HPDE6-E6E7 (cell line): ENCODE data around the gene GDA.
A peak's percentile ranks its signal among the peaks of the same experiment; 100 is the strongest.

Source experiments
- DNase-seq: peaks from one replicate; pipeline ENCODE4 v3.0.0; 2011; ENCODE audit warnings: missing footprints; ENCODE audit errors: extremely low spot score

The GDA gene

DNA sequence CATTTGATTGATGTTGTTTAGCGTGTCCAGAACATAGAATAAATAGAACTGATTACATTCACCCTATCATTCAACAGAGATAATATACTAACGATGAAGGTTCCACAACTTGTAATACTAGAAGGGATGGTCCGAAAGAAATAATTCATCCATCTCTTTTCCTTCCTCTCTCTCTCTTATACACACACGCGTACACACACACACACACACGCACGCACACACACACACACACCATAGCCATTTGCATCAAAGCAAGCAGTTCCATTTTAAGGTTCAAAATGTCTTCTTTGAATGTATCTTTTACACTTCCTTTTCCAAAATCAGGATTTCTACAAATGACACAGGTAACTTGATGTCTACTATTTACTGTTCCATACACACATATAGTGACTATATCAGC, 887 bp downstream of the GDA start:
- DNase-seq, result no peak

- DNase-seq, result no peak
Observed at GRCh38 chr9:72150661-72151060, 1.4 kb downstream of the GDA start.

DNA sequence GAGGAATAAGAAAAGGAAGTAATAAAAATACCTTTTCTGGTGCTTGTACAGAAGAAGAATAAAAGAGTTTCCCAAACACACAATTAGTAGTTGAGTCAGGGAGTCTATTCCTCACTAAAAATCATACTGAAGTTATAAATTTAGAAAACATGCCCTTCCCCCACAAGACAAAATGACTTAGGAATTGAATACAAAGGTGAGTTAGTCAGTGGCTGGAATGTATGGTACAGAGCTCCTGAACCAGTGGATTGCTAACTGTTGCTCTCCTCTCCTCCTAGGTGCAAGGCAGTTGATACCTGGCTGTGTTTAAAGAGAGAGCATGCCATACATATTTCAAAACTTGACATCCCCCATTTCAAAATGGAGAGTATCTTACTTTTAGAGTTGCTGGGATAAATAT, 1.9 kb downstream of the GDA start:
- no peak for DNase-seq

GRCh38 chr9:72154468-72155285, 5.4 kb downstream of the GDA start:
- no peak for DNase-seq

DNA sequence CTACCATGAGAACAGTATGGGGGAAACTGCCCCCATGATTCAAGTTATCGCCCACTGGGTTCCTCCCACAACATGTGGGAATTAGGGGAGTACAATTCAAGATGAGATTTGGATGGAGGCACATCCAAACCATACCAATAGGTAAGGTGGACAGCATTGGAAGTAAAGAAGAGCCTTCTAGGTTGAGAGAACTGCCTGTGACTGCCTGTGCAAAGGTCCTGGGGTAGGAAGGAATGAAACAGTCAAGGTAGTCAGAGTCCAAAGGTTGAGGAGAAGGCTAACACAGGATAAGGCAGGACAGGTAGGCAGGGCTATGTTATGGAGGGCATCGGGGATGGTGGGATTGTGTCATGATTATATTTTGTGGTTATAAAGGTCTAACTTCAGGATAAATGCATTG, 6.1 kb downstream of the GDA start:
- no peak for DNase-seq

DNA sequence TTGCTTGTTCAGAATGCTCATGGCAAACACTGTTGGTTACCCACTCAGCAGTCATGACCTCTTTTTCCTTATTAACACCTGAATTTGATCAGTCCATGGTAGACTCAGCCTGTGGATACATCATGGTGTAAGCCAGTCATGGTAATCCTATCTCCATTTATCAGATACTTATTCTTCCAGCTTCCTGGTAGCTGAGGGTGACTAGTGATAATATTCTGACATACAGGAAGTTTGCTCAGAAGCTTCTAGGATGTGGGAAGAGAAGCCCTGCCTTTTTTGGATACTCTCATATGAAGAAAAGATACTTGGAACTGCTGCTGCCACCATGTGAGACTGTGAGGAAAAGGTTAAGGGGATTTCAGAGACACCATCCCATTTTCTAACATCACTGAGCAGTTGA, 7.3 kb downstream of the GDA start:
- no peak for DNase-seq

DNA sequence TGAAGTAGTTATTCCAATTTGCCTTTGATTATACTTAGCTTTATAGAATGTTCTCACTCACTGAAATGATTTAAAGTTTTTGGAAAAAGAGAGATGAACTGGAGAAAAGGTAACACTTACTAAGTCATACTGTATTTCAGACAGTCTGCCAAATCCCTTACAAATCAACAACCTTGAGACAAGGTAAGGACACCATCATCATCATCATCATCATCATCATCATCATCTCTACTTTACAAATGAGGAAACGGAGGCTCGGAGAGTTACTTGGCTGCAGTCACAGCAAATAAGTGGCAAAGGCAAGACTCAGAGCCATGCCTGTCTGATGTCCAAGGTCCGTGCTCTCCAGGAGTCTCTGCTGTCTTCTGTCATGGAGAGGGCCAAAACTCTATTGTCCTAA, 9.4 kb downstream of the GDA start:
- no peak for DNase-seq

DNA sequence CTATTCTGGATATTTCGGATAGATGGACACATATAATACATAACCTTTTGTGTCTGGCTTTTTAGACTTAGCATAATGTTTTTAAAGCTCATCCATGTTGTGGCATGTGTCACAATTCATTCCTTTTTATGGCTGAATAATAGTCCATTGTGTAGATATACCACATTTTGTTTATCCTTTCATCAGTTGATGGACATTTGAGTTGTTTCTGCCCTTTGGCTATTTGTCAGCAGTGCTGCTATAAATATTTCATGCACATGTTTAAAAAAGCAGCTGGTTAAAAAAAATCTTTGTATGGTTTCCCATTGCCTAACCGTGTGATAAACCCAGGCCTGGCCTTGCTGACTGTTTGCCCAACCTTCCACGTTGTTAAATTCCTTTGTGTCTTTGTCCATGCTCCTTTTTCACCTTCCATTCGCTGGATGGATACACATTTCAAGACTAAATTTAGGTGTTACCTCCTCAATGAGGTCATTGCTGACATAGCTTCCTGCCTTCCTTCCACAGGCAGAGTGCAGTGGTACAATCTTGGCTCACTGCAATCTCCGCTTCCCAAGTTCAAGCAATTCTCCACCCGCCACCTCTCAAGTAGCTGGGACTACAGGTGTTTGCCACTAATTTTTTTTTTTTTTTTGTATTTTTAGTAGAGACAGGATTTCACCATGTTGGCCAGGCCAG, 11.3 kb downstream of the GDA start:
- no peak for DNase-seq

- no peak for DNase-seq
Observed at GRCh38 chr9:72165326-72165725, 16.1 kb downstream of the GDA start.

- no peak for DNase-seq
Observed at GRCh38 chr9:72165821-72166547, 16.7 kb downstream of the GDA start.

- no peak for DNase-seq
Observed at GRCh38 chr9:72168075-72168474, 18.8 kb downstream of the GDA start.

DNA sequence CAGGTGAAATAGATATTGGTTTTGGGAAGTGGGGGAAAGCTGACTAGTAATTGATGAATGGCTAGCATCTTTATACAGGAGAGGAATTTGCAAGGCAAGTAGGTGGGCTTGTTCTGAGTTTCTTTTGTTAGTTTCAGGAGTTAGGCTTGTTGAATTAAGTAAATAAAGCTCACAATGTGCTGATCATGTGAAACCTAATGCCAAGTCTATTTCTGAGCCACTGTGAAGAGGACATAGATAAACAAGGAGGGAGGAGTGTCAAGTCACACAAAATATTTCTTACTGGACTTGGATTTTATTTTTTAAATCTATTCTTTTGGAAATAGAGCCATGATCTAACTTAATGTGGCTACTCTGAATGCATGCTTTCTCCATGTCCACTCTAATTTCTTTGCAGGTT, 19.9 kb downstream of the GDA start:
- no peak for DNase-seq

DNA sequence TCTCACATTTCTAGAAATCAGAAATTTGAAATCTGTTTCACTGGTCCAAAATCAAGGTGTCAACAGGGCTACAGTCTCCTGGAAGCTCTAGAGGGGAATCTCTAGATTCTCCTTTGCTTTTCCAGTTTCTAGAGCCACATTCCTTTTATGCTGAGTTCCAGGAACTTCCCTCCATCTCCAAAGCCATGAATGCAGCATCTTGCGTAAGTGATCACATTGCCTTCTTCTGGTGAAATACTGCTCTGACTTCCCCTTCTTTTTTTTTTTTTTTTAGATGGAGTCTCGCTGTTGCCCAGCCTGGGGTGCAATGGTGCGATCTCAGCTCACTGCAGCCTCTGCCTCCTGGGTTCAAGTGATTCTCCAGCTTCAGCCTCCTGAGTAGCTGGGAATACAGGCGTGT, 23.8 kb downstream of the GDA start:
- DNase-seq, result no peak

DNA sequence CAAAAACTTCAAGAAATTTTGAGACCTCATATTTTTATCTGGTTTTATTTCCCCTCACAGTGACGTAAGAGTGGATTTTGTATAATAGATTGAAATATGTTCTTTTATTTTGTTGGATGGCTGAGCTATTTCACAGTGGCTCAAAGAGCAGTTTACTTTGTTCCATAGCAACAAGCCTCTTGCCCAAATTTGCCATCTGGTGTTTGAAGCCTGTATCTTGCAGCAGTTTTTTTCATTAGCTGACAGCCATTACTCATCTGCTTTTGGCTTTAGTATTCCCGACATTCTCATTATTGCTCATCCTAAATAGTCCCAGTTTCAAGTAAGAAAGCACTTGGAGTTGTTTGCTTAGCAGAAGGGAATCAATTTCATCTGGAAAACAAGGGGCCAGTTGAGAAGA, 36.3 kb downstream of the GDA start:
- no peak for DNase-seq

GRCh38 chr9:72187121-72187695, 38.0 kb downstream of the GDA start:
- DNase-seq, result no peak

DNA sequence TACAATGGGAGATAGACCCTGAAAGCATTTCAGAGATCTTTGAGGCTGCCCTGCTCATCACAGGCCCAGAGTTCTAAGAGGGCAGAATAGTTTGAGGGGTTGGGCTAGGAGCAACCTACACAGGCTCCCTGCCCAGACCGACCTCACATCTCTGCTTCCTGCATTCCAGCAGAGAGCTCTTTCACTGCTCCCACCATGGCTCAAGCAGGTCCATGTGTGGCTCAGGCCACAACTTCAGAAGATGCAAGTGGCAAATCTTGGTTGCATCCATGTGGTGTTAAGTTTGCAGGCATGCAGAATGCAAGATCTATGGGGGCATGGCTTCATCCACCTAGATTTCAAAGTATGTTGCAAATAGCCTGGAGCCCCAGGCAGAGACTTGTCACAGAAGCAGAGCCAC, 39.0 kb downstream of the GDA start:
- no peak for DNase-seq

DNA sequence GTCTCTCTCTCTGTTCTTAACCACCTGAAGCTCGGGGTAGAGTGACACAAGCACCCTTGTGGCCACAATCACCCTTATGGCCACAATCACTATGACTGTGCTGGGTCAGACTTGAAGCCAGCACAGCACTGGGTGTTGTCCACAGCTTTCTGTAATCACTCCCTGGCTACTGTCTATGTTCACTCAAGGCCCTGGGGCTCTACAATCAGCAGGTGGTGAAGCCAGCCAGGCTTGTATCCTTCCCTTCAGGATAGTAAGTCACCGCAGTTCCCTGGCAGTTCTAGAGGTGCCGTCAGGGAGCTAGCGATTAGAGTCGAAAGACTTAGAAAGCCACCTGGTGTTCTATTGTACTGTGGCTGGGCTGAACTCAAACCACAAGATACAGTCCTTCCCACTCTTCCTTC, 44.2 kb downstream of the GDA start:
- DNase-seq, result no peak

DNA sequence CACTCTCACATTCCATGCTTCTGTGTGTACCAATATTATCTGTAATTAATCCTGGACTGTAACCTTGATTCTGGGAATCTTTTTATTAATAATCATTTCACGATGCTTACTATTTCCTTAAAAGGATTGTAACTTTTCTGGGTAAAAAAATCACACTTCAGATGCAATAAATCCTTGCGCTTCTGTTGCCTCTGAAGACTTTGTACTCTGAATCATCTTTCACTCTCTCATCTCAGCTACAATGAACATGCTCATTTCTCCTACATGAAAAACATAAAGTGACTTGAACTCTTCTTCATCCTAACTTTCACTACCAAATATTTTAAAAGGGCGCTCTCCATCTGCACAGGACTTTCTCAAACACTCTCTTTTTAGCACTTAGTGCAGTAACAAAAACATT, 50.0 kb downstream of the GDA start:
- DNase-seq, result no peak

- no peak for DNase-seq
Observed at GRCh38 chr9:72200452-72200851, 51.2 kb downstream of the GDA start.

GRCh38 chr9:72202009-72202408, 52.8 kb downstream of the GDA start:
- no peak for DNase-seq

DNA sequence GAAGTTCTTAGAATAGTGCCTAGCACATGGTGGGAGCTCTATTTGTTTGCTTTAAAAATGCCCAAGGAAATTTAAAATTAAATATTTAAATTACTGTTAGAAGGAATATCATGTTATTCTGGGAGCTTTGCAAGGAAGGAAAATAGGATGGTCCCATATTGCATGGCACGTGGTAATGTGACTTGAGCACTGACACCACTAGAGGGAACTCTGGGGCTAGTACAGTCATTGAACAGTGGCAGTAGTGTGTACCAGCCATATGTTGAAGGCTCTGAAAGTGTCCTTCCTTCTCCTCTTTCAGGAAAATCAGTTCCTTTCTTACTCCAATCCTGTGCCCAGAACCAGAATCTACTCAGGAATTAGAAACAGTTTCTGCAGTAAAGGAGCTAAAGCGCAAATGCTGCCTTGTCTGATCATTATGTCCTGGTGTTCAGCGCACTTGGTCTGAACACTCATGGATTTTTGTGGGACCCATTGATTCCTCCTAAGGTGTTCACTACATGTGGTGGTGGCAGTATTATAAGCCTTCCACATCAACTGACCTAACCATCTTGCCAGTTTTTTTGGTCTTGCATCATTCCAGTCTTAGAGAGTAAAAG, 54.1 kb downstream of the GDA start:
- peak; percentile 54 for DNase-seq

GRCh38 chr9:72204062-72204461, 54.8 kb downstream of the GDA start:
- no peak for DNase-seq
